B cell (primary cell): ENCODE measurements around the gene DDX24. TPM values are rescaled to one million over a fixed set of nuclear protein-coding genes. Genes with fewer than 3 reads are reported as not detected.

ENCODE experiments used
- ATAC-seq: fragments of 200-7000 bp; cut with Tn5 transposase; one replicate; pipeline ENCODE4 v1.10.0; 2021; ENCODE audit warnings: low read depth, mild to moderate bottlenecking, moderate number of reproducible peaks, moderate library complexity
- CTCF ChIA-PET: fragments of 350-600 bp; sonication (Branson Sonifier 250); formaldehyde crosslinking; loops from one replicate; lab custom pipeline; 2021; ENCODE audit warnings: antibody characterized with exemption, inconsistent platforms; lab: Charles Lee
- POLR2A ChIA-PET: fragments of 350-600 bp; sonication (Branson Sonifier 250); formaldehyde crosslinking; loops from one replicate; lab custom pipeline; 2021; ENCODE audit warnings: antibody characterized with exemption; lab: Charles Lee
- DNase-seq: peaks from one replicate; pipeline ENCODE4 v3.0.0; 2013
- H2AFZ ChIP-seq: 2 replicates; pipeline ENCODE4 v1.6.1; 2012; ENCODE audit warnings: mild to moderate bottlenecking, low read depth, low read length; ENCODE audit not compliant: insufficient read depth, poor library complexity, severe bottlenecking
- H3K27ac ChIP-seq, 2 donors: 1 replicate in 1 of 2; 2 replicates in 1 of 2; pipeline ENCODE4 v1.5.1; 2012 to 2013; ENCODE audit warnings: low read length in 2 of 2, mild to moderate bottlenecking in 2 of 2, moderate library complexity in 1 of 2
- H3K27me3 ChIP-seq, 4 experiments: fragments of 200-600 bp in 1 of 4; sonication (generic) in 1 of 4; replicated peaks in 1 of 4; 1 replicate in 2 of 4; 2 replicates in 2 of 4; pipeline versions ENCODE4 v1.6.1 to v1.7.0; 2013 to 2016; ENCODE audit warnings: low read length in 3 of 4, mild to moderate bottlenecking in 2 of 4, mixed read lengths in 1 of 4, moderate library complexity in 1 of 4; ENCODE audit not compliant: insufficient read depth in 4 of 4, control insufficient read depth in 3 of 4; ENCODE audit errors: control extremely low read depth in 1 of 4
- H3K36me3 ChIP-seq, 2 experiments: replicated peaks in 1 of 2; 1 replicate in 1 of 2; 2 replicates in 1 of 2; pipeline versions ENCODE4 v1.6.1 to v1.7.1; 2013; ENCODE audit warnings: low read length in 1 of 2; ENCODE audit not compliant: insufficient read depth in 2 of 2, control insufficient read depth in 1 of 2; ENCODE audit errors: control extremely low read depth in 1 of 2, extremely low read depth in 1 of 2
- H3K4me1 ChIP-seq, 2 donors: fragments of 200-600 bp in 1 of 2; sonication (generic) in 1 of 2; 1 replicate in 1 of 2; 2 replicates in 1 of 2; pipeline versions ENCODE4 v1.5.1 to v1.6.1; 2013 to 2017; ENCODE audit warnings: low read length in 2 of 2; ENCODE audit not compliant: control insufficient read depth in 2 of 2, insufficient read depth in 2 of 2
- H3K4me2 ChIP-seq: replicated peaks from 2 replicates; pipeline ENCODE3; 2012; ENCODE audit warnings: mild to moderate bottlenecking, low read depth, low read length; ENCODE audit not compliant: poor library complexity, severe bottlenecking
- H3K4me3 ChIP-seq, 5 experiments: fragments of 200-600 bp in 1 of 5; sonication (generic) in 1 of 5; 1 replicate in 3 of 5; 2 replicates in 2 of 5; pipeline versions ENCODE4 v1.5.1 to v1.7.0; 2011 to 2016; ENCODE audit warnings: low read length in 4 of 5, mild to moderate bottlenecking in 4 of 5, low read depth in 2 of 5, control low read depth in 1 of 5, moderate library complexity in 1 of 5; ENCODE audit not compliant: insufficient read depth in 1 of 5; ENCODE audit errors: control extremely low read depth in 1 of 5, extremely low read depth in 1 of 5
- H3K79me2 ChIP-seq: fragments of 200-600 bp; sonication (generic); one replicate; pipeline ENCODE4 v1.6.0; 2016; ENCODE audit warnings: low read length; ENCODE audit not compliant: control insufficient read depth, insufficient read depth
- H3K9ac ChIP-seq: fragments of 200-600 bp; sonication (generic); 2 replicates; pipeline ENCODE4 v1.6.1; 2017; ENCODE audit warnings: mild to moderate bottlenecking, low read length, moderate library complexity
- H3K9me3 ChIP-seq, 3 donors: one replicate each; pipeline versions ENCODE4 v1.6.1 to v1.7.1; 2013; ENCODE audit warnings: low read length in 2 of 3; ENCODE audit not compliant: control insufficient read depth in 2 of 3, insufficient read depth in 1 of 3; ENCODE audit errors: control extremely low read depth in 1 of 3
- H4K20me1 ChIP-seq: 2 replicates; pipeline ENCODE4 v1.6.0; 2012; ENCODE audit warnings: mild to moderate bottlenecking, low read length; ENCODE audit not compliant: insufficient read depth, control insufficient read depth, poor library complexity, severe bottlenecking
- H3K27ac Mint-ChIP-seq: one replicate; pipeline ENCODE4 v1.8.0; 2021; ENCODE audit warnings: mixed read lengths
- H3K27me3 Mint-ChIP-seq: one replicate; pipeline ENCODE4 v1.8.0; 2021; ENCODE audit warnings: mixed read lengths
- H3K4me1 Mint-ChIP-seq: one replicate; pipeline ENCODE4 v1.8.0; 2021; ENCODE audit warnings: mixed read lengths
- H3K4me3 Mint-ChIP-seq: one replicate; pipeline ENCODE4 v1.8.0; 2021; ENCODE audit warnings: mixed read lengths
- H3K9me3 Mint-ChIP-seq: one replicate; pipeline ENCODE4 v1.8.0; 2022; ENCODE audit warnings: mixed read lengths; ENCODE audit not compliant: insufficient read depth
- CTCF ChIP-seq: fragments of 200-600 bp; IDR thresholded peaks from one replicate; pipeline ENCODE4 v1.8.0; 2022; ENCODE audit warnings: antibody characterized with exemption, mild to moderate bottlenecking
- EZH2 ChIP-seq: IDR thresholded peaks from 2 replicates; pipeline ENCODE4 v1.6.1; 2012; ENCODE audit warnings: borderline replicate concordance, low read depth, mild to moderate bottlenecking, moderate library complexity, low read length; ENCODE audit not compliant: insufficient read depth, poor library complexity, severe bottlenecking
- WGBS: methylation state at CpG from one replicate; pipeline ENCODE4 v1.1.5; 2013; ENCODE audit warnings: missing lambda C conversion rate; ENCODE audit not compliant: insufficient coverage; 5-methylcytosine and 5-hydroxymethylcytosine counted together
- intact Hi-C: fragments of 100-400 bp; cut with micrococcal nuclease; formaldehyde crosslinking; loops from one replicate; pipeline ENCODE4 v1.10.0; 2022
- polyA plus RNA-seq: library from polyadenylated mRNA; depleted of rRNA; stranded (reverse); fragments of >200 nt; gene quantifications from 2 replicates; pipeline ENCODE4 v1.2.3, GENCODE V29; 2012
- total RNA-seq, 2 donors: library from RNA; stranded (reverse); fragments of 120-200 nt in 1 of 2; gene quantifications; 1 replicate in 1 of 2; 2 replicates in 1 of 2; pipeline versions ENCODE4 v1.2.3 to v1.2.4, GENCODE V29; 2013 to 2022

DDX24 gene
- total and polyA plus RNA-seq, 2 donors (not counting 1 experiment from before 2014, with no cell fraction given): 145 to 211 TPM

DNA sequence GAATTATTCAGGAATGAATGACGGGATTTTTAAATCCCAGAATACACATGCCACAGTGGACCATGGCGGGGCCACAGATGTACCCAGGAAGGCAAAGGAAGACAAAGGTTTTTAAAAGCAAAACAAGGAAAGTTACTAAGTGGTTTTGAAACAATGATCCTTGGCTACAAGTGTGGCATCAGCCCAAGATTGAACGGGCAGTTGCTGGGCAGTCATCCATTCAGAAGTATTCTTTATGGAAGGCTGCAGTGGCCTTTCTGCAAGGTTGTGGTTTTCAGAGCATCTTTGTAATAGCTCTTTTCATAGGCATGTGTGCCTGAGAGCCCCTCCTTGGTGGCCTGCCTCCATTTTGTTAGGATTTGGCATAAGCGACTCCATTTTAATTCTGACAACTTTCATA lies 16.1 kb upstream of the DDX24 start:
- no peaks in the 10 kb centered on the region for H3K27me3 Mint-ChIP-seq
- H3K27ac Mint-ChIP-seq: no peak overlapping the region

DNA sequence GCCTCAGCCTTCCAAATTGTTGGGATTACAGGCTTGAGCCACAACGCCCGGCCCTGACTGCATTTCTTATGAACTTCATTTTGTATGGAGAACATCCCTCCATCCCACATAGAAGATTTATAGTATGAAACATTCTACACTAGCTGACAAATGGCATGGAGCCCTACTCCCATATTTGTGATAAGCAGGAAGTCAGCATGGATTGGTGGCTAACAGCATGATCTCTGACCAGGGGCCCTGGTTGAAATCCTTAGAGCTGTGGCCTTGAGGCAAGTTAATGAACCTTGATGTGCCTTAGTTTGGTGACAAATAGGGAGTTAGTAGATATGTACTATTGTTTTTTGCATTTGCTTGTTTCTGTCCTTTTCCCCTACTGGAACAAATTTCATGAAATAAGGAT lies 12.4 kb upstream of the DDX24 start:
- Histone ChIP-seq H3K9me3 (no peaks in the 10 kb centered on the region), H3K9ac (no peak overlapping the region), H3K4me3 (no peak overlapping the region), H2AFZ (no peak overlapping the region), H3K79me2 (no peaks in the 10 kb centered on the region), H3K4me2 (no peak overlapping the region), H3K4me1 (no peaks in the 10 kb centered on the region), H4K20me1 (no peaks in the 10 kb centered on the region), H3K27me3 (no peaks in the 10 kb centered on the region), H3K36me3 (no peaks in the 10 kb centered on the region), H3K27ac (no peak overlapping the region)
- ChIA-PET CTCF (no interaction called here), POLR2A (no interaction called here)
- H3K27me3 Mint-ChIP-seq: no peaks in the 10 kb centered on the region
- H3K27ac Mint-ChIP-seq: no peak overlapping the region
- H3K9me3 Mint-ChIP-seq: no peaks in the 10 kb centered on the region
- no peaks in the 10 kb centered on the region for H3K4me1 Mint-ChIP-seq
- no peak overlapping the region for H3K4me3 Mint-ChIP-seq
- intact Hi-C loops: no loop called here
- WGBS: no CpG with 5 or more reads among the region's 2 CpGs
- ATAC-seq (no peak), DNase-seq (no peak)
- TF ChIP-seq EZH2 (no peak), CTCF (no peak)

More for the DNA sequence above, 16.1 kb upstream of the DDX24 start:
- H3K9me3 Mint-ChIP-seq: no peaks in the 10 kb centered on the region
- Histone ChIP-seq H3K4me3 (no peak overlapping the region), H3K27me3 (no peaks in the 10 kb centered on the region), H3K4me2 (no peak overlapping the region), H3K4me1 (no peaks in the 10 kb centered on the region), H3K27ac (no peak overlapping the region), H3K79me2 (no peaks in the 10 kb centered on the region), H3K9me3 (no peaks in the 10 kb centered on the region), H3K36me3 (no peaks in the 10 kb centered on the region), H4K20me1 (no peaks in the 10 kb centered on the region), H2AFZ (no peak overlapping the region), H3K9ac (no peak overlapping the region)
- no peak overlapping the region for H3K4me3 Mint-ChIP-seq
- CTCF ChIA-PET: interaction anchor here (1.6 kb wide), 1 partner anchor 42 kb away, joined by 4 read pairs; no protein-coding TSS in a partner anchor
- POLR2A ChIA-PET: no interaction called here
- no peak for TF ChIP-seq CTCF
- no peak for TF ChIP-seq EZH2
- no peak for DNase-seq
- intact Hi-C loops: no loop called here
- no peaks in the 10 kb centered on the region for H3K4me1 Mint-ChIP-seq
- WGBS: 90% methylated on average over 2 of the region's 4 CpGs
- no peak for ATAC-seq
